ENCODE measurements around the gene SPATA3.

Gene SPATA3

DNA sequence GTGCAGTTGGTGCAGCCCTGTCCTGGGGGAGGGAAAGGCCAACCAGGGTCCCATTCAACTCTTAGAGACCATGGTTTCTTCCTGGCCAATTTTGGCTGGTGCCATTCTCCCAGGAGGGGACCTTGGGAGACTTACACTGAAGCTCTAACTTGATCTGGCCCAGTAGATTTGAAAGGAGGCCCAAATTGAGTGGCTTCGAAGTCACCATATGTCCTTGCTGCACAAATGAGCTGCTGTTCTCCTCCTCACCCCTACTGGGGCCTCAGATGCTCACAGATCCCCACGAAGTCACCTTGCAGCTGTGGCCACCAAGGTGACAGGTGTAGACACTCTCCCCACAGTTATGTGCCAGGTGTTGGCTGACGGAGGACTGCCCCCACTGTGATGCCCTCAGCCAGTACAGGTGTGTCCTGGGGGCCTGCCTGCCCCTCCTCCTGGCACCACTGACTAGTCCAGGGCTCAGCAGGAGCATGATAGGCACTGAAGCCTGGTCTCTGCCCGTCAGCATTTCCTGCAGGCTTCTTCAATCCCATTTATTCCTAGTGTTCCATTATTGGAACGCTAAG is 36.7 kb downstream of the SPATA3 start:
- DNase-seq: no peak

- DNase-seq: no peak
Observed at GRCh38 chr2:231033147-231034132, 37.5 kb downstream of the SPATA3 start.

DNA sequence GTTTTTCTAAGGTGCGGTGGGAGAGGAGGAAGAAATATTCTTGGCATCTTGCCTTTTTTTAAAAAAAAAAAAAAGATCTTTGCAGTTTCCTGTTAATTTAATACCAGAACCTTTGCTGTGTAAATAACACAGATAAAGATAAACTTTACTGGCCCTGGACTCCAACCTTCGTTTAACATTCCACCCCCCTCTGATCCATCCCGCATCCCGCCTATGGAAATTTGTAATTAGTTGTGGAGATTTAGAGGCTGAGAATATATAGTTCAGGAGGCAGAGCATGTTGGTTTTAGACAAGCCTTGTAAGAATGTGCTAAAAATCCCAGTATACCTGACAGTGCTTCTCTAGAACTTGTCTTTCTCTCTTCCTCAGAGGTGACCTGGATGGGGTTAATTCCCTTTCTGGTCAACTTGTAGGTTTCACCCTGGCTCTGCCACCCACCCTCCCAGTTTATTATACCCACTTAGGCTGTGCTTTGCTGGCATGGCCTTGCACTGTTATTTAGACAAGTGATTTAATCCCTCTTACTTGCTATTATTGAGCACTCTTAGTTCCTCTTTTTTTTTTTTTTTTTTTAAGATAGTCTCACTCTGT is 38.5 kb downstream of the SPATA3 start:
- no peak for DNase-seq

DNA sequence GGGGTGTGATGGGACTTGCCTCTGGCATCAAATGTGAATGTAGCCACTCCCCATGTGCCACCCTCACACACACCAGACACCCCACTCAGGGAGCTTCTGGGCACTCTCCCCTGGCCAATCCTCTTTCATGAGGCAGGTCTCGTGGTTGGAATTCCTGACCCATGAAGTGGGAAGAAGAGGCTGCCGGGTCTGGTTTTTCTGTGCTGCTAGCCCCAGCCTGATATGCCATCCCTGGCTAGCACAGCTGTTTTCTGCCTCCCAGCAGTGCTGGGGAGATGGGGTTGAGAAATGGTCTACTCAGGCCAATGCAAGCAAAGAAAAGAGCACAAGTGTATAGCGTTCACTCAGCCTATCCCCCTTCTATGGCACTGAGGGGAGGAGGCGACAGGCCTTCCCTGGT is 40.2 kb downstream of the SPATA3 start:
- DNase-seq: no peak

- DNase-seq: no peak
Observed at GRCh38 chr2:231036578-231037106, 40.7 kb downstream of the SPATA3 start.

- no peak for DNase-seq
Observed at GRCh38 chr2:231037202-231037730, 41.3 kb downstream of the SPATA3 start, which contains the start of gene C2orf72. TSS of gene C2orf72 (plus strand) at chr2:231037523. CDS start at chr2:231037566, 43 bp downstream.

- DNase-seq: no peak
Observed at GRCh38 chr2:231037731-231038482, 42.0 kb downstream of the SPATA3 start.

DNA sequence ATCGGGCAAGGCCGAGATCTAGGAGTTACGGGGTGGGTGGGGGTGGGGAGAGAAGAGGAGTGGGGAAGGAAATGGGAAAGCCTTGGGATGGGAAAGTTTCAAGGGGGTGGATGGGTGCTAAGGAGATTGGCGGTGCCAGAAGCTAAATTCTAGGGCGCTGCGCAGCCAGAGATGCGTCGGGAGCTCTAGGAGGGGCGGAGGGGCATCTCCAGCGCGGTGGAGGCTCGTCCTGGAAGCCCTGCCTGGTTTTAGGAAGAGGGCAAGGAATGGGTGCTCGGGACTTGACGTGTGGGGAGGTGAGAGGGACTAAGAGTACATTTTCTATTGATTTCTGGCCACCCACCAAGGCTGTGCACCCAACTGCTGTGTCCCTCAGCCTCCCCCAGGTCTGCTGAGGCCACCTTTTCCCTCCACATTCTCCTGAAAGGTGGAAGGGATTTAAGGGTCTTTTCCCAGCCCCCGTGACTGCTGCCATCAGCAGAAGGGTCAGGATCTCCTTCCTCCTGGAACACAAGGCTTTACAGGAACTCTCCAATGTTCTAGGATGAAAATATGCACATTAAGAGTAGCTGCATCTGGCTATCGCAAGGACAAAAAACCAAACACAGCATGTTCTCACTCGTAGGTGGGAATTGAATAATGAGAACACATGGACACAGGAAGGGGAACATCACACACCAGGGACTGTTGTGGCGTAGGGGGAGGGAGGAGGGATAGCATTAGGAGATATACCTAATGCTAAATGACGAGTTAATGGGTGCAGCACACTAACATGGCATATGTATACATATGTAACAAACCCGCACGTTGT is 42.8 kb downstream of the SPATA3 start:
- DNase-seq: no peak

GRCh38 chr2:231039294-231039664 is 43.4 kb downstream of the SPATA3 start:
- no peak for DNase-seq

GRCh38 chr2:231039821-231040364 is 44.0 kb downstream of the SPATA3 start:
- DNase-seq: no peak

DNA sequence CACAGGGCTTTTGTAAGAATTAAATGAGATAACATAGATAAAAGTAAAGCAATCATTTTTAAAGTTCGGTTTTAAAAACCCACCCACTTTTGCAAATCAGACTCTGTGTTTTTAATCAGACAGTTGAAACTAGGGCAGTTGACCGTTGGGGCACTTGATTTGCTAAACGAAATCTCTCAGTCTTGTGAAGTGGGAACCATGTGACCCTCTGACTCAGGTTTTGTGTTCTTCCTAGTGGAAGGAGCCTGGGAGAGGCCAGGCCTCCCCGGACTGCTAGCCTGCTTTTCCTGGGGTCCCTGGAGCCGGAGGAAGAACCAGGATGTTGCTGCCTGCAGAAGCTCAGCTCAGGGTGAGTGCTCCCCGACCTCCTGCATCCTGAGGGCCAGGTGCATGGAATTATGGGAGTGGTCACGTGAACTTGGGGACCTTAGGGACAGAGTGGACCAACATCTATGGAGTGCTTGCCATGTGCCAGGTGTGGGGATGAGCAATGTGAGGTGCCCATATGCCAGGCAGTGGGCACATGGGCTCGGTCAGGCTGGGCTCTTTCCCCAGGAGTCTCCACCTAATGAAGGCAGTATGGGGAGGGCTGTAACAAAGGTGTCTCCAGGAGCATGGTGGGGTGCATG is 45.3 kb downstream of the SPATA3 start:
- DNase-seq: no peak

GRCh38 chr2:231043796-231044195 is 47.9 kb downstream of the SPATA3 start:
- DNase-seq: no peak

DNA sequence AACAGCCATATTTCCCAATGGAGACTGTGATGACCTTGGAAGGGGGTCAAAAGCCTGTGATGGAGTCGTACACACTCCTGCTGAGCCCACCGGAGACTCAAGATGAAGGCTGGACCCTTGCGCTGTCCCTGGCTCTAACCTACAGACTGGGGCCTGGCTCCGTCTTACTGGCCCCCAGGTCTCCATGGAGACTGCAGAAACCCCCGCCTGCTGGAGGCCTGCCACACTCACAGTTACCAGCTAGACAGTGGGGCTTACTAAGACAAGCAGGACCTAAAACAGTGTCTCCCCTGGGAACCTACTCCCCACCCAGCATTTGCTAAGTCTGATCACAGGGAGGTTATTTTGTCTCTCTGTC is 51.0 kb downstream of the SPATA3 start:
- no peak for DNase-seq

- no peak for DNase-seq
Observed at GRCh38 chr2:231047274-231047922, 51.5 kb downstream of the SPATA3 start.

- no peak for DNase-seq
Observed at GRCh38 chr2:231047923-231048915, 52.3 kb downstream of the SPATA3 start.

- DNase-seq: no peak
Observed at GRCh38 chr2:231049286-231050017, 53.5 kb downstream of the SPATA3 start.

DNA sequence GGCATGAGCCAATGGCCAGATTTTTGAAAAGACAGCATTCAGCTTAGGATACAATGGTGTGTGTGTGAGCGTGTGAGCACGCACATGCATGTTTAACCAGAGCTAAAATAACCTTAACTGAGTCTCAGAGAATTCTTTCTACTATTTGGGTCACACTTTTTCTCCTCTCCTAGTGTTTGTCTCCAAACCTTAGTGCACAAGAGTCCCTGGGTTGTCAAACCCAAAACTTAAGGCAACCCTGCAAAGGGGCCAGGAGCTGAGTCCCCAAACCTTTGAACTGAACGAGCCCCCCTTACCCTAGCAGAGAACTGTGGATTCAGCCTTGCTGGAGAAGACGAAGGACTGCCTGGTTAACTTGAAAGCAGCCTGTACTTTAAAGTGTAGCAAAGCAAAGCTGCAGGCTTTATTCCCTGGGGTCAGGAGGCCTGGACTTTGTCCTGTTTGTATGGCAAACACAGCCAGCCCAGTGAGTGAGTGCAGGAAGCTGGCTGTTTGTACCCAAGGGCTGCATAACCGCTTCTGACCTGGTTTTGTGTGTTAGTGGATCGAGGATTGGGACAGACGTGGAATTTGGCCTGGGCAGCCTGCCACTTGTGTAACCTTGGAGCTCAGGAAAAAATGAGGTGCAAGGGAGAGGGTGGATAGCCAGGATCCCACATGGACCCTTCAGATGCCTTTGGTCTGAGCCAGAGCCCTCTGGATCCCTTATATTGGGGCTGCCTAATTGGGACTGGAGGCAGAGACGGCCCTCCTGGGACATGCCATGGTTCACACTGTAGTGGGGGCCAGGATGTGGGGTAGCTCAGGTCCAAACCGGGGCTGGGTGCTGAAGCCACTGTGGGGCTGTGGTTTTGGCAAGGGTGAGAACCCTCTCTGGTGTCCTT is 54.3 kb downstream of the SPATA3 start:
- DNase-seq: no peak
